Hair follicular keratinocyte (primary cell): ENCODE data around the gene CYP4A22. TPM values are rescaled to one million over a fixed set of nuclear protein-coding genes. Genes with fewer than 3 reads are reported as not detected.

Experiments used
- total RNA-seq: library from RNA; depleted of rRNA; stranded (reverse); fragments of >200 nt; gene quantifications from 2 replicates; pipeline ENCODE4 v1.2.3, GENCODE V29; 2015

The CYP4A22 gene
- not detected in 2 replicates for total RNA-seq

GRCh38 chr1:47137198-47137597 lies at the start of gene CYP4A22:
TSS of gene CYP4A22 (plus strand) at chr1:47137441. CDS start at chr1:47137486, 45 bp downstream.

DNA sequence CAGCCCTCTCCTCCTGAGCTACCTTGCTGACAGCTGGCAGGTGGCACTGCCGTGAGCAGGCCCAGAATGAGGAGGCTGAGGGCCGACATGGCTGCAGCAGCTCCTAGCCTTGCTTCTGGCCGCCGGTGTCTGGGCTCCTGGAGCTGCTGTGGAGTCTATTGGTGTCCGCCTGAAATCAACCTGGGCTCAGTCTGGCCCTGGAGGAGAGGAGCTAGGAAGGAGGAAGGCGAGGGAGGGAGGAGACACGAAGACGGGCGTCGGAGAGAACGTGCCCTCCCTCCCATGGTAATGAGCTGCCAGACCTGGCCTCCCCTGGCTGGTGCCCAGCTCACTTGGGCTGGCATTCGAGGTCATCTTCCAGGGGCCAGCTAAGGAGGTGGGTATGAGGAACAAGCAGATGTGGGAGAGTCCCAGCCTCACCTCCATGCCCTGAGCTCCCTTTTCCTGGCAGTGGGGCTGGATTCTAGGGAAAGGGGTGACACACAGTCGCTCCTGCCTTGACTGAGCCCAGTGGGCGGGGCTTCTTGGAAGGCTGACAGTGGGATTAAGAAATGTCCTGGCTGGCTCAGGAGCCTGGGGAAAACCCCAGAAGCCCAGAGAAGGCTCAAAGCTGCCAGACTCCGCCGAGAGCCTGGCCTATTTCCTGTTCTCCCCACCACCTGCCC lies 52.7 kb downstream of the CYP4A22 start, which contains the start of gene PDZK1IP1:
TSS of gene PDZK1IP1 (minus strand) at position 193 of the 665 bp plus-strand sequence. CDS start at position 89, 104 bp downstream.

Other genes starting within 250 kb of the CYP4A22 start
- gene CYP4A11, start 196.0 kb upstream of the CYP4A22 start, total RNA-seq: not detected in 2 replicates
- not detected in 2 replicates for gene CYP4X1, start 113.8 kb upstream of the CYP4A22 start, total RNA-seq
- not detected in 2 replicates for gene CYP4Z1, start 70.2 kb upstream of the CYP4A22 start, total RNA-seq
- gene PDZK1IP1, start 52.6 kb downstream of the CYP4A22 start, total RNA-seq: 3.5 and 6.2 TPM in 2 replicates
- not detected in 2 replicates for gene TAL1, start 94.8 kb downstream of the CYP4A22 start, total RNA-seq
- gene STIL, start 176.7 kb downstream of the CYP4A22 start, total RNA-seq: 10.3 and 14.6 TPM in 2 replicates
- gene CMPK1, start 196.3 kb downstream of the CYP4A22 start, total RNA-seq: 69.9 and 76.8 TPM in 2 replicates